ENCODE measurements around the gene MAD1L1. TPM values are rescaled to one million over a fixed set of nuclear protein-coding genes. Genes with fewer than 3 reads are reported as not detected.

Gene MAD1L1
- total and polyA plus RNA-seq, 4 donors: 12.8 to 20.7 (median 16.5) TPM

DNA sequence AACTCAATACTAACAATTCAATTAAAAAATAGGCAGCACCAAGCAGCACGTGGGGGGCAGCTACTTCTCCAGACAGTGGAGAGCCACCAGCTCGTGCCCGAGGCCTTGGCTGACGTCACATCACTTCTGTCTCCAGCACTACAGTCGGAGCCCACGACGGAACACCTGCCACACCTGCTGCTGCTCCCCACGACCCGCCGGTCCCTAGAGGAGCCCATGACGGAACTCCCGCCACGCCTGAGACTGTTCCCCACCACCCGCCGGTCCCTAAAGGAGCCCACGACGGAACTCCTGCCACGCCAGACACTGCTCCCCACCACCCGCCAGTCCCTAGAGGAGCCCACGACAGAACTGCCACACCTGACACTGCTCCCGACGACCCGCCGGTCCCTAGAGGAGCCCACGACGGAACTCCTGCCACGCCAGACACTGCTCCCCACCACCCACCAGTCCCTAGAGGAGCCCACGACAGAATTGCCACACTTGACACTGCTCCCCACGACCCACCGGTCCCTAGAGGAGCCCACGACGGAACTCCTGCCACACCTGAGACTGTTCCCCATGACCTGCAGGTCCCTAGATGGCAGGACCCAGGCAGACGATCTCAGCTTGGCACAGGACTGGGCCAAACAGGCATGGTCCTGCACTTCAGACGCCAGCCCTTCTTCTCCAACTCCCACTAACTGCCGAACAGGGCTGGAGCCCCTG, 304.7 kb downstream of the MAD1L1 start:
- Histone ChIP-seq H3K9ac (ENCODE audit: low read depth in 1 of 2, low read length in 2 of 2) (peak overlapping the region in 1 of 2 donors; percentile 42), H3K9me3 (ENCODE audit: control insufficient read depth in 4 of 4, low read length in 3 of 4) (no peaks in the 10 kb centered on the region), H3K27ac (ENCODE audit: low read depth in 1 of 2, low read length in 2 of 2) (peak overlapping the region; percentile 49 to 79), H3K27me3 (ENCODE audit: control insufficient read depth in 4 of 4, insufficient read depth in 4 of 4, low read length in 3 of 4) (no peaks in the 10 kb centered on the region), H3K4me3 (ENCODE audit: low read depth in 1 of 3, low read length in 3 of 3) (peak overlapping the region; percentile 16 to 43 (median 27)), H3K36me3 (ENCODE audit: control insufficient read depth in 4 of 4, insufficient read depth in 3 of 4, low read depth in 1 of 4, low read length in 3 of 4) (no peaks in the 10 kb centered on the region), H3K4me1 (ENCODE audit: control insufficient read depth in 4 of 4, insufficient read depth in 4 of 4, low read length in 3 of 4) (peaks cover 10 to 39% (median 25%) of the 10 kb centered on the region in 4 donors)
- TF ChIP-seq HNF4A (conservative IDR thresholded peaks at IDR 0.05): no peak
- no peak for TF ChIP-seq MAX (IDR thresholded peaks at IDR 0.05)
- no peak for TF ChIP-seq RXRA (IDR thresholded peaks at IDR 0.05)
- TF ChIP-seq REST (IDR thresholded peaks at IDR 0.05): no peak
- no peak for TF ChIP-seq RAD21 (IDR thresholded peaks at IDR 0.05)
- TF ChIP-seq CTCF (IDR thresholded peaks at IDR 0.05; ENCODE audit: low read depth, low read length, missing input control): no peak
- TF ChIP-seq EGR1 (IDR thresholded peaks at IDR 0.05; ENCODE audit: low read depth in 2 of 2): no peak
- no peak for TF ChIP-seq YY1 (IDR thresholded peaks at IDR 0.05)
- TF ChIP-seq ATF3 (IDR thresholded peaks at IDR 0.05): no peak
- no peak for TF ChIP-seq TAF1 (conservative IDR thresholded peaks at IDR 0.05)
- TF ChIP-seq FOXA2 (IDR thresholded peaks at IDR 0.05): no peak
- no peak for TF ChIP-seq NR2F2 (IDR thresholded peaks at IDR 0.05)
- TF ChIP-seq SP1 (IDR thresholded peaks at IDR 0.05): no peak
- TF ChIP-seq JUND (IDR thresholded peaks at IDR 0.05): no peak
- TF ChIP-seq FOXA1 (IDR thresholded peaks at IDR 0.05): no peak
- no peak for DNase-seq (ENCODE audit: low spot score)
- 83% methylated on average over 35 of the region's 35 CpGs for WGBS

GRCh38 chr7:1926908-1927306, 305.8 kb downstream of the MAD1L1 start:
- TF ChIP-seq HNF4A (conservative IDR thresholded peaks at IDR 0.05) (no peak), REST (IDR thresholded peaks at IDR 0.05) (no peak), YY1 (IDR thresholded peaks at IDR 0.05) (no peak), SP1 (IDR thresholded peaks at IDR 0.05) (no peak)
- H3K4me1 ChIP-seq (ENCODE audit: control insufficient read depth in 4 of 4, insufficient read depth in 4 of 4, low read length in 3 of 4): peaks cover 15 to 50% (median 37%) of the 10 kb centered on the region in 4 donors
- no peak for DNase-seq (ENCODE audit: low spot score)
- H3K27ac ChIP-seq (ENCODE audit: low read depth in 1 of 2, low read length in 2 of 2): no peak overlapping the region
- no peaks in the 10 kb centered on the region for H3K9me3 ChIP-seq (ENCODE audit: control insufficient read depth in 4 of 4, low read length in 3 of 4)
- H3K4me3 ChIP-seq (ENCODE audit: low read depth in 1 of 3, low read length in 3 of 3): no peak overlapping the region
- H3K27me3 ChIP-seq (ENCODE audit: control insufficient read depth in 4 of 4, insufficient read depth in 4 of 4, low read length in 3 of 4): no peaks in the 10 kb centered on the region
- no peak overlapping the region for H3K9ac ChIP-seq (ENCODE audit: low read depth in 1 of 2, low read length in 2 of 2)
- WGBS: 88% methylated on average over 5 of the region's 5 CpGs
- no peaks in the 10 kb centered on the region for H3K36me3 ChIP-seq (ENCODE audit: control insufficient read depth in 4 of 4, insufficient read depth in 3 of 4, low read depth in 1 of 4, low read length in 3 of 4)
